HepG2 (cell line): ENCODE data around the gene CAPN15. TPM values are rescaled to one million over a fixed set of nuclear protein-coding genes. Genes with fewer than 3 reads are reported as not detected.

ENCODE experiments used
- CAMTA2 ChIP-seq: sonication (generic); formaldehyde crosslinking; IDR thresholded peaks from 2 replicates; pipeline ENCODE4 v1.4.0; 2020; ENCODE audit warnings: mild to moderate bottlenecking, missing genetic modification reagents, borderline replicate concordance
- CBX2 ChIP-seq, 2 experiments: fragments of 200-600 bp in 1 of 2; sonication (generic); formaldehyde crosslinking in 1 of 2; IDR thresholded peaks; 2 replicates each; pipeline versions ENCODE4 v1.7.0 to v1.8.1; 2018 to 2022; ENCODE audit warnings: low read depth in 2 of 2, low read length in 1 of 2, mild to moderate bottlenecking in 1 of 2, missing genetic modification reagents in 1 of 2
- CHD2 ChIP-seq: IDR thresholded peaks from 2 replicates; pipeline ENCODE4 v1.6.1; 2011; ENCODE audit warnings: low read depth, low read length, improper control_type of control experiment
- HMGA1 ChIP-seq: sonication (generic); formaldehyde crosslinking; conservative IDR thresholded peaks from 2 replicates; pipeline ENCODE4 v1.4.0; 2020; ENCODE audit warnings: missing genetic modification reagents
- HNRNPLL ChIP-seq: fragments of 200-400 bp; formaldehyde crosslinking; IDR thresholded peaks from 2 replicates; pipeline ENCODE4 v1.6.1; 2017; ENCODE audit warnings: mild to moderate bottlenecking, low read depth, low read length; ENCODE audit not compliant: poor library complexity, severe bottlenecking
- HOXD1 ChIP-seq: sonication (generic); formaldehyde crosslinking; IDR thresholded peaks from 2 replicates; pipeline ENCODE4 v1.5.0; 2020; ENCODE audit warnings: missing genetic modification reagents
- JUN ChIP-seq: sonication (generic); formaldehyde crosslinking; IDR thresholded peaks from 2 replicates; pipeline ENCODE4 v1.4.0; 2020; ENCODE audit warnings: mild to moderate bottlenecking, missing genetic modification reagents
- KDM2A ChIP-seq: sonication (generic); formaldehyde crosslinking; IDR thresholded peaks from 2 replicates; pipeline ENCODE4 v1.4.0; 2020; ENCODE audit warnings: low read depth, missing genetic modification reagents, borderline replicate concordance
- MTF2 ChIP-seq: sonication (generic); formaldehyde crosslinking; IDR thresholded peaks from 2 replicates; pipeline ENCODE4 v1.5.0; 2020; ENCODE audit warnings: missing genetic modification reagents, borderline replicate concordance
- MXD4 ChIP-seq: IDR thresholded peaks from 2 replicates; pipeline ENCODE4 v1.6.1; 2016; ENCODE audit warnings: mild to moderate bottlenecking, missing biosample characterization, missing genetic modification reagents
- MXI1 ChIP-seq: IDR thresholded peaks from 3 replicates; pipeline ENCODE4 v1.6.1; 2012; ENCODE audit warnings: low read depth, low read length, inconsistent platforms, borderline replicate concordance
- REXO4 ChIP-seq: sonication (generic); formaldehyde crosslinking; IDR thresholded peaks from 2 replicates; pipeline ENCODE4 v1.8.0; 2022; ENCODE audit warnings: missing genetic modification reagents, mild to moderate bottlenecking, borderline replicate concordance
- SOX6 ChIP-seq, 2 experiments: fragments of 450-650 bp in 1 of 2; sonication (generic) in 1 of 2; formaldehyde crosslinking in 1 of 2; IDR thresholded peaks; 2 replicates each; pipeline versions ENCODE4 v1.4.0 to v1.6.1; 2017 to 2020; ENCODE audit warnings: antibody characterized with exemption in 1 of 2, mild to moderate bottlenecking in 1 of 2, missing genetic modification reagents in 1 of 2
- SP2 ChIP-seq: sonication (generic); formaldehyde crosslinking; IDR thresholded peaks from 2 replicates; pipeline ENCODE4 v1.5.1; 2020; ENCODE audit warnings: mild to moderate bottlenecking, missing genetic modification reagents
- TCF12 ChIP-seq, 2 experiments: fragments of 450-650 bp in 1 of 2; sonication (generic) in 1 of 2; formaldehyde crosslinking in 1 of 2; IDR thresholded peaks; 2 replicates each; pipeline versions ENCODE4 v1.6.1 to v1.8.0; 2017 to 2022; ENCODE audit warnings: antibody characterized with exemption in 1 of 2, mild to moderate bottlenecking in 1 of 2, missing genetic modification reagents in 1 of 2, moderate library complexity in 1 of 2
- TEAD2 ChIP-seq: sonication (generic); formaldehyde crosslinking; IDR thresholded peaks from 2 replicates; pipeline ENCODE4 v1.9.0; 2021; ENCODE audit warnings: missing genetic modification reagents
- ZBTB3 ChIP-seq: sonication (generic); formaldehyde crosslinking; IDR thresholded peaks from 2 replicates; pipeline ENCODE4 v1.4.0; 2020; ENCODE audit warnings: low read depth, mild to moderate bottlenecking, moderate library complexity, missing genetic modification reagents, borderline replicate concordance
- ZBTB4 ChIP-seq: sonication (generic); formaldehyde crosslinking; IDR thresholded peaks from 2 replicates; pipeline ENCODE4 v1.4.0; 2020; ENCODE audit warnings: missing genetic modification reagents, mild to moderate bottlenecking, borderline replicate concordance
- ZFAT ChIP-seq: sonication (generic); formaldehyde crosslinking; conservative IDR thresholded peaks from 2 replicates; pipeline ENCODE4 v1.8.1; 2023; ENCODE audit warnings: missing genetic modification reagents, inconsistent platforms
- ZNF431 ChIP-seq: sonication (generic); formaldehyde crosslinking; IDR thresholded peaks from 2 replicates; pipeline ENCODE4 v1.9.0; 2022; ENCODE audit warnings: missing genetic modification reagents, low read depth, mild to moderate bottlenecking, borderline replicate concordance
- ZNF503 ChIP-seq: sonication (generic); formaldehyde crosslinking; IDR thresholded peaks from 2 replicates; pipeline ENCODE4 v1.4.0; 2020; ENCODE audit warnings: missing genetic modification reagents
- ZNF570 ChIP-seq: sonication (generic); formaldehyde crosslinking; IDR thresholded peaks from 2 replicates; pipeline ENCODE4 v1.4.0; 2020; ENCODE audit warnings: mild to moderate bottlenecking, missing genetic modification reagents, borderline replicate concordance
- ZNF724P ChIP-seq: sonication (generic); formaldehyde crosslinking; IDR thresholded peaks from 2 replicates; pipeline ENCODE4 v1.8.0; 2022; ENCODE audit warnings: missing genetic modification reagents, borderline replicate concordance
- ZNF737 ChIP-seq: sonication (generic); formaldehyde crosslinking; IDR thresholded peaks from 2 replicates; pipeline ENCODE4 v1.5.0; 2020; ENCODE audit warnings: missing genetic modification reagents, mild to moderate bottlenecking, borderline replicate concordance
- polyA plus RNA-seq, 8 experiments: library from polyadenylated mRNA; depleted of rRNA in 3 of 8; stranded (reverse) in 7 of 8; unstranded in 1 of 8; fragments of >200 nt; fragmentation: Illumina TruSeq in 4 of 8; extraction: Trizol in 4 of 8; gene quantifications; 2 replicates each; pipeline versions ENCODE4 v1.2.1 to v1.2.3, GENCODE V29; 2011 to 2016; ENCODE audit warnings: low read depth in 4 of 8, missing spikeins in 1 of 8, mixed read lengths in 1 of 8; ENCODE audit not compliant: insufficient read depth in 1 of 8
- total RNA-seq, 5 experiments: library from RNA; depleted of rRNA; stranded (reverse); fragments of >200 nt; fragmentation: Illumina TruSeq; extraction: Trizol; gene quantifications; 2 replicates each; pipeline ENCODE4 v1.2.3, GENCODE V29; 2016; ENCODE audit warnings: low read depth in 1 of 5

CAPN15 gene
- total and polyA plus RNA-seq, 2 of the 13 experiments (the other 11 are each of a cell fraction or from before 2014, with no cell fraction given): 14.9 to 24.5 TPM

GRCh38 chr16:592518-593306 is 65.2 kb downstream of the CAPN15 start (continued):
- no peak for TF ChIP-seq ZNF503
- TF ChIP-seq HNRNPLL: no peak
- TF ChIP-seq KDM2A (CRISPR knock-in tag): peak; percentile 45; the same call in 1 of the 2 replicates
- TF ChIP-seq JUN (CRISPR knock-in tag): no peak
- TF ChIP-seq TCF12 (IDR thresholded peaks at IDR 0.05): no peak
- TF ChIP-seq TCF12 (CRISPR knock-in tag; IDR thresholded peaks at IDR 0.05): no peak
- no peak for TF ChIP-seq SOX6 (IDR thresholded peaks at IDR 0.05)
- no peak for TF ChIP-seq SOX6 (CRISPR knock-in tag; IDR thresholded peaks at IDR 0.05)
- no peak for TF ChIP-seq CAMTA2 (CRISPR knock-in tag)
- no peak for TF ChIP-seq CHD2
- no peak for TF ChIP-seq SP2 (CRISPR knock-in tag)
- TF ChIP-seq MTF2 (CRISPR knock-in tag): no peak
- no peak for TF ChIP-seq CBX2 (IDR thresholded peaks at IDR 0.05; ENCODE audit: low read depth, low read length)
- no peak for TF ChIP-seq CBX2 (CRISPR knock-in tag; IDR thresholded peaks at IDR 0.05; ENCODE audit: low read depth)
- TF ChIP-seq ZNF724P (CRISPR knock-in tag): no peak
- TF ChIP-seq HOXD1 (CRISPR knock-in tag): no peak
- peak; percentile 72; the same call in 1 of the 2 replicates for TF ChIP-seq REXO4 (CRISPR knock-in tag)
- no peak for TF ChIP-seq ZNF570 (CRISPR knock-in tag)
- no peak for TF ChIP-seq ZNF737 (CRISPR knock-in tag)
- TF ChIP-seq ZBTB4 (CRISPR knock-in tag): no peak
- peak; percentile 46; the same call in 1 of the 2 replicates for TF ChIP-seq MXD4 (CRISPR knock-in tag)
- no peak for TF ChIP-seq ZBTB3 (CRISPR knock-in tag)
- TF ChIP-seq TEAD2 (CRISPR knock-in tag): no peak
- no peak for TF ChIP-seq ZFAT
- no peak for TF ChIP-seq ZNF431 (CRISPR knock-in tag)
- no peak for TF ChIP-seq HMGA1
- TF ChIP-seq MXI1: 0 out of 3 replicates have a peak, but pooled peaks have one; percentile 26
